OCI-LY1 (cell line): ENCODE results near the gene HLA-DQB1.

Experiments used
- CTCF ChIP-seq: fragments of 200-600 bp; sonication (generic), shearing (Covaris generic); IDR thresholded peaks from 2 replicates; pipeline ENCODE4 v1.5.1; 2017; ENCODE audit warnings: mild to moderate bottlenecking, antibody characterized with exemption, low read length, moderate library complexity, mixed read lengths
- EZH2 ChIP-seq: fragments of 200-600 bp; sonication (generic), shearing (Covaris generic); IDR thresholded peaks from 2 replicates; pipeline ENCODE4 v1.8.0; 2017; ENCODE audit warnings: borderline replicate concordance, mixed run types, mild to moderate bottlenecking, antibody characterized with exemption, low read length, moderate library complexity, mixed read lengths

GRCh38 chr6:32713241-32713640, 46.8 kb upstream of the HLA-DQB1 start:
- TF ChIP-seq EZH2, result no peak
- no peak for TF ChIP-seq CTCF
